Trophoblast cell (in vitro differentiated cells and primary cell): ENCODE data around the gene SOX30.

Experiments used
- DNase-seq, 2 donors: peaks; one replicate each; pipeline ENCODE4 v3.0.0-alpha.2; 2016
- H2AFZ ChIP-seq: 2 replicates; pipeline ENCODE4 v1.6.1; 2013; ENCODE audit warnings: low read length, moderate library complexity, mild to moderate bottlenecking; ENCODE audit not compliant: insufficient read depth, poor library complexity
- H2AK5ac ChIP-seq: 2 replicates; pipeline ENCODE4 v1.6.1; 2013; ENCODE audit warnings: mild to moderate bottlenecking, low read length
- H2BK120ac ChIP-seq: 2 replicates; pipeline ENCODE4 v1.6.1; 2013; ENCODE audit warnings: low read length, mild to moderate bottlenecking, moderate library complexity; ENCODE audit not compliant: insufficient read depth, poor library complexity
- H2BK12ac ChIP-seq: 2 replicates; pipeline ENCODE4 v1.6.1; 2013; ENCODE audit warnings: mild to moderate bottlenecking, low read length, moderate library complexity
- H2BK5ac ChIP-seq: 2 replicates; pipeline ENCODE4 v1.6.1; 2013; ENCODE audit warnings: low read length, low read depth, moderate library complexity, mild to moderate bottlenecking; ENCODE audit not compliant: poor library complexity
- H3K14ac ChIP-seq: 2 replicates; pipeline ENCODE4 v1.6.1; 2013; ENCODE audit warnings: mild to moderate bottlenecking, low read length
- H3K18ac ChIP-seq: 2 replicates; pipeline ENCODE4 v1.6.1; 2013; ENCODE audit warnings: mild to moderate bottlenecking, low read length
- H3K23ac ChIP-seq: 2 replicates; pipeline ENCODE4 v1.6.1; 2013; ENCODE audit warnings: low read length
- H3K27ac ChIP-seq: 2 replicates; pipeline ENCODE4 v1.5.1; 2013; ENCODE audit warnings: low read depth, mild to moderate bottlenecking, inconsistent platforms, low read length, moderate library complexity
- H3K27me3 ChIP-seq: 2 replicates; pipeline ENCODE4 v1.6.1; 2013; ENCODE audit warnings: inconsistent platforms, mild to moderate bottlenecking, low read length, moderate library complexity; ENCODE audit not compliant: insufficient read depth
- H3K36me3 ChIP-seq, 2 experiments: 1 replicate in 1 of 2; 2 replicates in 1 of 2; pipeline ENCODE4 v1.6.1; 2013; ENCODE audit warnings: low read length in 2 of 2, mild to moderate bottlenecking in 2 of 2, moderate library complexity in 1 of 2; ENCODE audit not compliant: insufficient read depth in 2 of 2, control insufficient read depth in 1 of 2
- H3K4ac ChIP-seq: 2 replicates; pipeline ENCODE4 v1.6.1; 2013; ENCODE audit warnings: low read depth, mild to moderate bottlenecking, low read length, moderate library complexity
- H3K4me1 ChIP-seq, 2 experiments: 1 replicate in 1 of 2; 2 replicates in 1 of 2; pipeline ENCODE4 v1.6.1; 2013; ENCODE audit warnings: low read length in 2 of 2, mild to moderate bottlenecking in 2 of 2, moderate library complexity in 1 of 2; ENCODE audit not compliant: insufficient read depth in 2 of 2, control insufficient read depth in 1 of 2
- H3K4me2 ChIP-seq: 2 replicates; pipeline ENCODE4 v1.6.1; 2013; ENCODE audit warnings: inconsistent platforms, mild to moderate bottlenecking, low read length, moderate library complexity
- H3K4me3 ChIP-seq: 2 replicates; pipeline ENCODE4 v1.5.1; 2013; ENCODE audit warnings: mild to moderate bottlenecking, low read depth, low read length, inconsistent platforms
- H3K79me1 ChIP-seq: one replicate; pipeline ENCODE4 v1.6.1; 2013; ENCODE audit warnings: low read length
- H3K79me2 ChIP-seq: 2 replicates; pipeline ENCODE4 v1.6.1; 2013; ENCODE audit warnings: low read length, mild to moderate bottlenecking; ENCODE audit not compliant: control insufficient read depth, insufficient read depth, poor library complexity
- H3K9ac ChIP-seq: 2 replicates; pipeline ENCODE4 v1.6.1; 2013; ENCODE audit warnings: mild to moderate bottlenecking, low read length
- H3K9me3 ChIP-seq: 2 replicates; pipeline ENCODE4 v1.6.1; 2013; ENCODE audit warnings: low read depth, mild to moderate bottlenecking, control low read depth, inconsistent platforms, low read length; ENCODE audit not compliant: insufficient read depth
- H4K12ac ChIP-seq: 2 replicates; pipeline ENCODE4 v1.6.1; 2013; ENCODE audit warnings: low read depth, mild to moderate bottlenecking, low read length, moderate library complexity
- H4K8ac ChIP-seq: 2 replicates; pipeline ENCODE4 v1.6.1; 2013; ENCODE audit warnings: low read depth, mild to moderate bottlenecking, low read length, moderate library complexity
- H4K91ac ChIP-seq: one replicate; pipeline ENCODE4 v1.6.1; 2013; ENCODE audit warnings: low read depth, mild to moderate bottlenecking, low read length, moderate library complexity
- whole genome bisulfite sequencing: extraction: QIAGEN DNeasy Blood & Tissue Kit; methylation state at CpG from one replicate; pipeline ENCODE4 v1.1.7; 2013; ENCODE audit warnings: missing lambda C conversion rate; ENCODE audit not compliant: insufficient read length, insufficient coverage; ENCODE audit errors: extremely low coverage; 5-methylcytosine and 5-hydroxymethylcytosine counted together

The SOX30 gene

GRCh38 chr5:157650991-157651611 is 1.1 kb downstream of the SOX30 start:
- Histone ChIP-seq H3K79me2 (no peaks in the 10 kb centered on the region), H4K12ac (no peak overlapping the region), H3K4me3 (no peak overlapping the region), H3K27me3 (no peaks in the 10 kb centered on the region), H3K79me1 (no peaks in the 10 kb centered on the region), H3K4me1 (peaks cover 0 to 2% of the 10 kb centered on the region in 2 experiments), H2BK120ac (no peak overlapping the region), H4K91ac (no peak overlapping the region), H3K9me3 (peaks cover 8% of the 10 kb centered on the region), H3K27ac (no peak overlapping the region), H2AFZ (no peak overlapping the region), H3K9ac (no peak overlapping the region), H3K23ac (no peak overlapping the region), H3K14ac (no peak overlapping the region), H3K36me3 (no peaks in the 10 kb centered on the region), H2AK5ac (no peak overlapping the region), H4K8ac (no peak overlapping the region), H3K18ac (no peak overlapping the region), H2BK5ac (no peak overlapping the region), H2BK12ac (no peak overlapping the region), H3K4me2 (no peak overlapping the region), H3K4ac (no peak overlapping the region)
- WGBS, result no CpG with 5 or more reads among the region's 33 CpGs
- no peak for DNase-seq

GRCh38 chr5:157649101-157649500 is 3.1 kb downstream of the SOX30 start:
- Histone ChIP-seq H3K27me3 (no peaks in the 10 kb centered on the region), H2AK5ac (no peak overlapping the region), H3K18ac (no peak overlapping the region), H3K4ac (no peak overlapping the region), H3K9ac (no peak overlapping the region), H3K79me1 (no peaks in the 10 kb centered on the region), H3K4me3 (no peak overlapping the region), H4K8ac (no peak overlapping the region), H2BK5ac (no peak overlapping the region), H3K4me2 (no peak overlapping the region), H3K79me2 (no peaks in the 10 kb centered on the region), H3K9me3 (peaks cover 8% of the 10 kb centered on the region), H3K23ac (no peak overlapping the region), H3K4me1 (peaks cover 0 to 2% of the 10 kb centered on the region in 2 experiments), H3K14ac (no peak overlapping the region), H3K36me3 (no peaks in the 10 kb centered on the region), H2BK120ac (no peak overlapping the region), H3K27ac (no peak overlapping the region), H4K91ac (no peak overlapping the region), H4K12ac (no peak overlapping the region), H2BK12ac (no peak overlapping the region), H2AFZ (no peak overlapping the region)
- WGBS, result no CpG with 5 or more reads among the region's 2 CpGs
- no peak for DNase-seq

- no CpG with 5 or more reads among the region's 7 CpGs for WGBS
- no peaks in the 10 kb centered on the region for H3K79me1 ChIP-seq
- no peak for DNase-seq
These were observed 3.8 kb downstream of the SOX30 start for GRCh38 chr5:157648275-157648990.

GRCh38 chr5:157640406-157641066 is 11.7 kb downstream of the SOX30 start:
- Histone ChIP-seq H3K36me3 (no peaks in the 10 kb centered on the region), H3K14ac (no peak overlapping the region), H4K12ac (no peak overlapping the region), H4K91ac (no peak overlapping the region), H3K9me3 (no peaks in the 10 kb centered on the region), H3K27ac (no peak overlapping the region), H4K8ac (no peak overlapping the region), H2AFZ (no peak overlapping the region), H2AK5ac (no peak overlapping the region), H3K4me1 (no peaks in the 10 kb centered on the region), H3K23ac (no peak overlapping the region), H3K79me1 (no peaks in the 10 kb centered on the region), H2BK120ac (no peak overlapping the region), H3K4me3 (no peak overlapping the region), H2BK5ac (no peak overlapping the region), H3K27me3 (no peaks in the 10 kb centered on the region), H3K18ac (no peak overlapping the region), H3K4me2 (no peak overlapping the region), H3K4ac (no peak overlapping the region), H2BK12ac (no peak overlapping the region), H3K79me2 (no peaks in the 10 kb centered on the region), H3K9ac (no peak overlapping the region)
- DNase-seq, result peak in 1 of 2 donors; percentile 61
- no CpG with 5 or more reads among the region's 9 CpGs for WGBS

More at GRCh38 chr5:157648275-157648990, 3.8 kb downstream of the SOX30 start:
- no peak overlapping the region for H3K23ac ChIP-seq
- H3K14ac ChIP-seq, result no peak overlapping the region
- no peak overlapping the region for H4K91ac ChIP-seq
- peaks cover 0 to 2% of the 10 kb centered on the region in 2 experiments for H3K4me1 ChIP-seq
- H3K36me3 ChIP-seq, result no peaks in the 10 kb centered on the region
- no peaks in the 10 kb centered on the region for H3K79me2 ChIP-seq
- no peak overlapping the region for H3K18ac ChIP-seq
- H2BK5ac ChIP-seq, result no peak overlapping the region
- H3K4ac ChIP-seq, result no peak overlapping the region
- no peak overlapping the region for H2BK12ac ChIP-seq
- no peaks in the 10 kb centered on the region for H3K27me3 ChIP-seq
- no peak overlapping the region for H2BK120ac ChIP-seq
- H3K4me2 ChIP-seq, result no peak overlapping the region
- no peak overlapping the region for H3K4me3 ChIP-seq
- no peak overlapping the region for H3K27ac ChIP-seq
- no peak overlapping the region for H4K12ac ChIP-seq
- no peak overlapping the region for H2AK5ac ChIP-seq
- no peak overlapping the region for H2AFZ ChIP-seq
- H3K9me3 ChIP-seq, result peaks cover 8% of the 10 kb centered on the region
- H4K8ac ChIP-seq, result no peak overlapping the region
- no peak overlapping the region for H3K9ac ChIP-seq
